ENCODE measurements around the gene STRN3. TPM values are rescaled to one million over a fixed set of nuclear protein-coding genes. Genes with fewer than 3 reads are reported as not detected.

The STRN3 gene
- total and polyA plus RNA-seq, 2 of the 4 experiments (the other 2 are of a cell fraction), result 10.8 to 78.7 TPM

DNA sequence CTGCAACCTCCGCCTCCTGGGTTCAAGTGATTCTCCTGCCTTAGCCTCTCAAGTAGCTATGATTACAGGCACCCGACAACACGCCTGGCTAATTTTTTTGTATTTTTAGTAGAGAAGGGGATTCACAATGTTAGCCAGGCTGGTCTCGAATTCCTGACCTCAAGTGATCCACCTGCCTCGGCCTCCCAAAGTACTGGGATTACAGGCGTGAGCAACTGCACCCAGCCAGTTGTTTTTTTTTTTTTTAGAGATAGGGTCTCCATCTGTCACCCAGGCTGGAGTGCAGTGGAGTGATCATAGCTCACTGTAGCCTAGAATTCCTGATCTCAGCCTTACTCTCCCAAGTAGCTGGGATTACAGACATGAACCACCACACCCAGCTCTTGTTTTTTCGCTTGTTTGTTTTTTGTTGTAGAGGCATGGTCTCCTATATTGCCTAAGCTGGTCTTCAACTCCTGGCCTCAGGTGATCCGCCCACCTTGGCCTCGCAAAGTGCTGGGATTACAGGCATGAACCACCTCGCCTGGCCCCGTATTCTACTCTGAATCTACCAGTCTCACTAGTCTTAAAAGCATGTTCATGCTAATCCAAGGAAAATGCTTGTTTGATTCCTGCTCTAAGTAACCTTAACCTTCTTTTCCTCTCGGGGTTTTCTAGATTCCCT, 31.7 kb upstream of the STRN3 start:
- H3K36me3 ChIP-seq (ENCODE audit: control insufficient read depth, insufficient read depth, low read length), result no peaks in the 10 kb centered on the region
- intact Hi-C loops (cut with micrococcal nuclease) (loop anchor here (2.0 kb wide), 1 partner anchor 31 kb away; the partner anchor contains the start of gene STRN3), dilution Hi-C loops (cut with HindIII; ENCODE audit: low sequenced_read_pairs, unreplicated experiment) (no loop called here), in situ Hi-C loops (cut with MboI; ENCODE audit: low sequenced_read_pairs) (no loop called here)
- no peak for TF ChIP-seq NFE2L2 (IDR thresholded peaks at IDR 0.05; ENCODE audit: low read depth, low read length)
- TF ChIP-seq, protein P1, sequence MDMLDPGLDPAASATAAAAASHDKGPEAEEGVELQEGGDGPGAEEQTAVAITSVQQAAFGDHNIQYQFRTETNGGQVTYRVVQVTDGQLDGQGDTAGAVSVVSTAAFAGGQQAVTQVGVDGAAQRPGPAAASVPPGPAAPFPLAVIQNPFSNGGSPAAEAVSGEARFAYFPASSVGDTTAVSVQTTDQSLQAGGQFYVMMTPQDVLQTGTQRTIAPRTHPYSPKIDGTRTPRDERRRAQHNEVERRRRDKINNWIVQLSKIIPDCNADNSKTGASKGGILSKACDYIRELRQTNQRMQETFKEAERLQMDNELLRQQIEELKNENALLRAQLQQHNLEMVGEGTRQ (IDR thresholded peaks at IDR 0.05; ENCODE audit: low read depth, low read length), result no peak
- TF ChIP-seq, protein P2, sequence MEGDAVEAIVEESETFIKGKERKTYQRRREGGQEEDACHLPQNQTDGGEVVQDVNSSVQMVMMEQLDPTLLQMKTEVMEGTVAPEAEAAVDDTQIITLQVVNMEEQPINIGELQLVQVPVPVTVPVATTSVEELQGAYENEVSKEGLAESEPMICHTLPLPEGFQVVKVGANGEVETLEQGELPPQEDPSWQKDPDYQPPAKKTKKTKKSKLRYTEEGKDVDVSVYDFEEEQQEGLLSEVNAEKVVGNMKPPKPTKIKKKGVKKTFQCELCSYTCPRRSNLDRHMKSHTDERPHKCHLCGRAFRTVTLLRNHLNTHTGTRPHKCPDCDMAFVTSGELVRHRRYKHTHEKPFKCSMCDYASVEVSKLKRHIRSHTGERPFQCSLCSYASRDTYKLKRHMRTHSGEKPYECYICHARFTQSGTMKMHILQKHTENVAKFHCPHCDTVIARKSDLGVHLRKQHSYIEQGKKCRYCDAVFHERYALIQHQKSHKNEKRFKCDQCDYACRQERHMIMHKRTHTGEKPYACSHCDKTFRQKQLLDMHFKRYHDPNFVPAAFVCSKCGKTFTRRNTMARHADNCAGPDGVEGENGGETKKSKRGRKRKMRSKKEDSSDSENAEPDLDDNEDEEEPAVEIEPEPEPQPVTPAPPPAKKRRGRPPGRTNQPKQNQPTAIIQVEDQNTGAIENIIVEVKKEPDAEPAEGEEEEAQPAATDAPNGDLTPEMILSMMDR (conservative IDR thresholded peaks at IDR 0.05; ENCODE audit: low read depth, low read length), result no peak
- TF ChIP-seq MAZ (IDR thresholded peaks at IDR 0.05; ENCODE audit: borderline replicate concordance, low read depth, low read length), result no peak
- TF ChIP-seq MXI1 (IDR thresholded peaks at IDR 0.05; ENCODE audit: borderline replicate concordance, low read depth, low read length), result no peak
- TF ChIP-seq FOS (IDR thresholded peaks at IDR 0.05; ENCODE audit: low read depth, low read length), result no peak
- no peak for TF ChIP-seq SMC3 (IDR thresholded peaks at IDR 0.05; ENCODE audit: low read depth, low read length)
- no peak for TF ChIP-seq POLR2A (IDR thresholded peaks at IDR 0.05; ENCODE audit: low read depth, low read length)
- no peak for TF ChIP-seq RCOR1 (IDR thresholded peaks at IDR 0.05; ENCODE audit: insufficient replicate concordance, low read length)
- no peak for TF ChIP-seq ELK1 (IDR thresholded peaks at IDR 0.05; ENCODE audit: borderline replicate concordance, low read depth, low read length)
- TF ChIP-seq RAD21 (IDR thresholded peaks at IDR 0.05; ENCODE audit: low read length), result no peak
- no peak for TF ChIP-seq RFX5 (IDR thresholded peaks at IDR 0.05; ENCODE audit: low read depth, low read length)
- TF ChIP-seq CEBPB (IDR thresholded peaks at IDR 0.05; ENCODE audit: low read depth, low read length), result no peak
- TF ChIP-seq BHLHE40 (IDR thresholded peaks at IDR 0.05; ENCODE audit: low read depth, low read length), result no peak
- TF ChIP-seq CHD1 (IDR thresholded peaks at IDR 0.05; ENCODE audit: low read depth, low read length), result no peak
- no peak overlapping the region for H2BK5ac ChIP-seq (ENCODE audit: low read depth, low read length, poor library complexity, severe bottlenecking)
- H4K5ac ChIP-seq (ENCODE audit: low read depth, low read length), result no peak overlapping the region
- H3K9ac ChIP-seq (ENCODE audit: low read depth, low read length), result no peak overlapping the region
- H3K56ac ChIP-seq (ENCODE audit: extremely low read depth, insufficient read depth, low read length), result no peak overlapping the region
- no peak overlapping the region for H4K8ac ChIP-seq (ENCODE audit: low read depth in 2 of 2, low read length in 2 of 2)
- no peak overlapping the region for H2AK9ac ChIP-seq (replicated peaks; ENCODE audit: low read depth, low read length, poor library complexity)
- POLR2A ChIA-PET (ENCODE audit: unreplicated experiment), result no interaction called here
- H3K18ac ChIP-seq (ENCODE audit: low read depth, low read length), result no peak overlapping the region
- no peak overlapping the region for H2AFZ ChIP-seq (replicated peaks; ENCODE audit: low read length, poor library complexity)
- no peaks in the 10 kb centered on the region for H3K27me3 ChIP-seq (ENCODE audit: control insufficient read depth, insufficient read depth, low read length)
- H3K4me2 ChIP-seq (ENCODE audit: low read depth, low read length), result no peak overlapping the region
- CTCF ChIA-PET, result no interaction called here
- ATAC-seq (ENCODE audit: low read depth) (no peak), DNase-seq (no peak)
- no peaks in the 10 kb centered on the region for H3K9me3 ChIP-seq (ENCODE audit: control insufficient read depth, insufficient read depth, low read length)
- H3K23ac ChIP-seq (ENCODE audit: low read depth, low read length), result no peak overlapping the region
- 89% methylated on average over 2 of the region's 12 CpGs; no CpG with 5 or more reads in 1 of the 2 experiments for WGBS, 2 experiments (ENCODE audit: extremely low coverage in 2 of 2, insufficient read length in 1 of 2)
- peaks cover 6% of the 10 kb centered on the region for H3K4me1 ChIP-seq (ENCODE audit: control insufficient read depth, insufficient read depth, low read length)
- no peak overlapping the region for H2BK15ac ChIP-seq (ENCODE audit: low read depth, low read length)
- no peak overlapping the region for H3K14ac ChIP-seq (replicated peaks; ENCODE audit: low read depth, low read length)
- no peak overlapping the region for H3K4ac ChIP-seq (ENCODE audit: low read depth, low read length)
- H2BK120ac ChIP-seq (ENCODE audit: low read depth, low read length), result no peak overlapping the region
- H2BK20ac ChIP-seq (ENCODE audit: low read depth, low read length), result no peak overlapping the region; the same call in 1 of the 2 replicates
- no peaks in the 10 kb centered on the region for H4K20me1 ChIP-seq (ENCODE audit: insufficient read depth, low read length)
- no peak overlapping the region for H3K4me3 ChIP-seq (ENCODE audit: insufficient read depth, low read depth, low read length)
- H2AK5ac ChIP-seq (ENCODE audit: low read depth, low read length), result no peak overlapping the region
- no peak overlapping the region for H4K91ac ChIP-seq (ENCODE audit: insufficient read depth, low read depth, low read length)
- H3K27ac ChIP-seq (ENCODE audit: insufficient read depth, low read length), result no peak overlapping the region
- H3K79me1 ChIP-seq (ENCODE audit: low read depth in 1 of 2, low read length in 2 of 2), result peaks cover 4 to 7% of the 10 kb centered on the region in 2 experiments; a peak in 1 of 4 replicates
- no peaks in the 10 kb centered on the region for H3K9me1 ChIP-seq (ENCODE audit: insufficient read depth, low read length)
- BruUV-seq (replicated peaks), result no TSS peak

Measured in IMR-90 (cell line).